Mucosa of descending colon (tissue), 3 donors: ENCODE measurements around the gene TRPT1. TPM values are rescaled to one million over a fixed set of nuclear protein-coding genes. Genes with fewer than 3 reads are reported as not detected.

Experiments
- ATAC-seq: fragments of 200-7000 bp; cut with Tn5 transposase; one replicate; pipeline ENCODE4 v1.9.1; 2020; ENCODE audit warnings: mild to moderate bottlenecking, moderate library complexity
- DNase-seq, 3 donors: peaks; one replicate each; pipeline ENCODE4 v3.0.0-alpha.2; 2020
- H3K36me3 ChIP-seq: fragments of 200-600 bp; one replicate; pipeline ENCODE4 v1.8.0; 2021; ENCODE audit warnings: low read depth, mild to moderate bottlenecking
- H3K4me1 ChIP-seq: fragments of 200-600 bp; one replicate; pipeline ENCODE4 v1.8.0; 2021; ENCODE audit warnings: low read depth, mild to moderate bottlenecking
- H3K4me3 ChIP-seq: fragments of 200-600 bp; one replicate; pipeline ENCODE4 v1.8.0; 2021; ENCODE audit warnings: mild to moderate bottlenecking
- H3K9me3 ChIP-seq: fragments of 200-600 bp; one replicate; pipeline ENCODE4 v1.8.0; 2021; ENCODE audit warnings: mild to moderate bottlenecking
- CTCF ChIP-seq: fragments of 200-600 bp; IDR thresholded peaks from one replicate; pipeline ENCODE4 v1.8.0; 2022; ENCODE audit warnings: antibody characterized with exemption, mild to moderate bottlenecking
- intact Hi-C, 2 donors: fragments of 100-400 bp; cut with DNase I in 1 of 2; cut with micrococcal nuclease in 1 of 2; formaldehyde crosslinking; loops; one replicate each; pipeline versions ENCODE4 v1.11.0 to v1.11.1; 2022; cut with DNase I, micrococcal nuclease
- total RNA-seq, 3 donors: library from RNA; stranded (reverse); fragmentation: NEBNext Ultra II Directional in 2 of 3; extraction: Animal tissue kit (Norgen Biotek cat#: 25700) in 2 of 3; gene quantifications; one replicate each; pipeline versions ENCODE4 v1.2.1 to v1.2.4, GENCODE V29; 2021 to 2023
- donor health status: DM: no; HTN: no; CAD: no; lungs with moderate emphysema.
- donor health status: DM: no; HTN: no; CAD: no.
- donor health status: DM: no; HTN: yes; CAD: no.

TRPT1 gene
- total RNA-seq, 3 donors from 2014 or later, result 50.6 to 55.1 (median 53.1) TPM

DNA sequence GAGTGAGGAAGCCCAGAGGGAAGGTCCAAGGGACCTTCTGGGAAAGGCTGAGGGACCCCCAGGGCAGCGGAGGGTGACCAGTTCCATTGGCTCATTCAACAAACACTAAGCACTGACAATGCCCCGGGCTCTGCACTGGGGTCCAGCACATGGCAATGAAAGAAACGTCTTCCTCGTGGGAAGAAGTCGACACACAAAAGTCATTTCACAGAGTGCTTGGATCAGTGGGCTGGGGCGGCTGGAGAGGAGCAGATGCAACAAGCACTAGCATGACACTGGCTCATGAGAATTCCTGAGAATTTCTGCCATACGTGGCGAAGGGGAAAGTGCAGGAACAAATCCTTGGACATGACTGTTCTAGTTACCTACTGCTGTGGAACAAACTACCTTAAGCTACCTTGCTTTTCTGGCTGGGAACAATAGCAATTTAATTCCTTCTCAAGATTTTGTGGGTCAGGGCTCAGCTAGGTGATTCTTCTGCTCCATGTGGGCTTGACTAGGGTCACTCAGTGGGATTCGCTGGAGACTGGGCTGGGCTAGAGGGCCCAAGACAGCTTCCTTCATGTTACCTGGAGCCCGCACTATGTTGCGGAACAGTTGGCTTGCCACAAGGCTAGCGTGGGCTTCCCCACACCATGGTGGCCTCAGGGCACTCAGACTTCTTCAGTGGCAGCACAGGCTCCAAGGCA is 46.9 kb downstream of the TRPT1 start:
- intact Hi-C loops, result no loop called here
- no peak for TF ChIP-seq CTCF
- ATAC-seq (no peak), DNase-seq (no peak)
- Histone ChIP-seq H3K36me3 (no peaks in the 10 kb centered on the region), H3K9me3 (no peaks in the 10 kb centered on the region), H3K4me3 (no peak overlapping the region), H3K4me1 (peaks cover 17% of the 10 kb centered on the region)

DNA sequence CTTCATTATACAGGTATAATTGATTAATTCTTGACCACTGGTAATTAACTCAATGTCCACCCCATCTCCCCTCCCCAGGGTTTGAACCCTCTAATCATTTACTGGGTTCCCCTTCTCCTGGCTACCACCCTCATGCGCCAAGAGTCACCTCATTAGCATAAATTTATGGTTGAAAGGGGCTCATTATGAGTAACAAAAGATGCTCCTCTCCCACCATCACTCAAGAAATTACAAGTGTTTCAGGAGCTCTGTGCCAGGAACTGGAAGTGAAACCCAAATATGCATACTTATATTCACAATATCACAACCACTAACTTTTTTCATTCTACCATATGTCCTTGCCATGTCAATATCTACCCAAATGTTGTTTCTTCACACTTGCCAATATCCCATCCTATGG is 47.8 kb downstream of the TRPT1 start:
- no peaks in the 10 kb centered on the region for H3K9me3 ChIP-seq
- H3K4me1 ChIP-seq, result peaks cover 10% of the 10 kb centered on the region
- TF ChIP-seq CTCF, result no peak
- H3K36me3 ChIP-seq, result no peaks in the 10 kb centered on the region
- ATAC-seq (no peak), DNase-seq (no peak)
- H3K4me3 ChIP-seq, result no peak overlapping the region
- intact Hi-C loops, result no loop called here

DNA sequence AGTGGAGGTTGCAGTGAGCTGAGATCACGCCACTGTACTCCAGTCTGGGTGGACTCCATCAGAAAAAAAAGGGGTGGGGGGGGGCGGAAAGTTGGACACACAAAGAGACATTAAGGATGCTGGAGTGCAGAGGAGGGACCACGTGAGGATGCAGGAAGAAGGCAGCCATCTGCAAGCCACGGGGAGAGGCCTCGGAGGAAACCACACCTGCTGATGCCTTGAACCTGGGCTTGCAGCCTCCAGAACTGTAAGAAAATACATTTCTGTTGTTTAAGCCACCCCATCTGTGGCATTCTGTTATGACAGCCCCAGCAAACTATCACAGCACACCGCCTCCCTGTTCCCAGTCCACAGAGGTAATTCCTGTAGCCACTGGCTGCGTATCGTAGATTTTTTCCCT is 49.2 kb downstream of the TRPT1 start:
- intact Hi-C loops, result no loop called here
- Histone ChIP-seq H3K9me3 (no peaks in the 10 kb centered on the region), H3K36me3 (no peaks in the 10 kb centered on the region), H3K4me1 (peaks cover 8% of the 10 kb centered on the region), H3K4me3 (no peak overlapping the region)
- TF ChIP-seq CTCF, result no peak
- no peak for DNase-seq
- no peak for ATAC-seq

Other genes starting within 250 kb of the TRPT1 start
- 10 to 100 TPM; 60.1 to 70.3 (median 64.1) TPM for gene OTUB1, start 239.7 kb downstream of the TRPT1 start, total RNA-seq
- gene FLRT1, start 190.3 kb downstream of the TRPT1 start, total RNA-seq, result 1 to 10 TPM in 1 of 3 donors, under 1 TPM in 2; 0.31 to 8.9 (median 0.38) TPM
- gene MACROD1, start 60.1 kb downstream of the TRPT1 start, total RNA-seq, result 10 to 100 TPM; 26.7 to 38.7 (median 38.1) TPM
- 100 to 1,000 TPM in 1 of 3 donors, 10 to 100 TPM in 2; 49.4 to 118 (median 80.3) TPM for gene STIP1, start 40.0 kb downstream of the TRPT1 start, total RNA-seq
- 10 to 100 TPM; 19.7 to 32.7 (median 26.4) TPM for gene FERMT3, start 19.5 kb downstream of the TRPT1 start, total RNA-seq
- gene NUDT22, start 88 bp upstream of the TRPT1 start, total RNA-seq, result 100 to 1,000 TPM in 2 of 3 donors, 10 to 100 TPM in 1; 81.6 to 137 (median 119) TPM
- 10 to 100 TPM; 43.6 to 57.6 (median 50.7) TPM for gene DNAJC4, start 4.4 kb upstream of the TRPT1 start, total RNA-seq
- 100 to 1,000 TPM in 1 of 3 donors, 10 to 100 TPM in 2; 45.3 to 156 (median 45.6) TPM for gene VEGFB, start 8.4 kb upstream of the TRPT1 start, total RNA-seq
- 10 to 100 TPM; 67.5 to 91.0 (median 75.8) TPM for gene FKBP2, start 14.9 kb upstream of the TRPT1 start, total RNA-seq
- 100 to 1,000 TPM in 1 of 3 donors, 10 to 100 TPM in 2; 73.6 to 142 (median 87.5) TPM for gene PPP1R14B, start 20.8 kb upstream of the TRPT1 start, total RNA-seq
- 10 to 100 TPM; 51.1 to 72.1 (median 65.1) TPM for gene PLCB3, start 25.3 kb upstream of the TRPT1 start, total RNA-seq
- gene BAD, start 58.5 kb upstream of the TRPT1 start, total RNA-seq, result 10 to 100 TPM; 56.8 to 90.9 (median 75.4) TPM
- gene GPR137, start 59.7 kb upstream of the TRPT1 start, total RNA-seq, result 10 to 100 TPM; 31.2 to 46.7 (median 40.6) TPM
- gene KCNK4, start 65.1 kb upstream of the TRPT1 start, total RNA-seq, result not detected
- not detected for gene CATSPERZ, start 74.2 kb upstream of the TRPT1 start, total RNA-seq
- gene ESRRA, start 79.3 kb upstream of the TRPT1 start, total RNA-seq, result 100 to 1,000 TPM; 126 to 204 (median 183) TPM
- 100 to 1,000 TPM in 1 of 3 donors, 10 to 100 TPM in 2; 48.5 to 122 (median 63.5) TPM for gene TRMT112, start 91.4 kb upstream of the TRPT1 start, total RNA-seq
- gene PRDX5, start 91.9 kb upstream of the TRPT1 start, total RNA-seq, result 100 to 1,000 TPM; 159 to 512 (median 353) TPM
- 10 to 100 TPM; 13.4 to 32.5 (median 28.8) TPM for gene CCDC88B, start 114.0 kb upstream of the TRPT1 start, total RNA-seq
- gene RPS6KA4, start 133.0 kb upstream of the TRPT1 start, total RNA-seq, result 10 to 100 TPM; 33.6 to 39.8 (median 36.5) TPM